NCI-H146 (cell line): ENCODE measurements around the gene ZNF574.
A peak's percentile ranks its signal among the peaks of the same experiment; 100 is the strongest.

Experiments used
- DNase-seq: peaks from one replicate; lab custom pipeline; 2025; lab: John Stamatoyannopoulos, UW

ZNF574 gene

DNA sequence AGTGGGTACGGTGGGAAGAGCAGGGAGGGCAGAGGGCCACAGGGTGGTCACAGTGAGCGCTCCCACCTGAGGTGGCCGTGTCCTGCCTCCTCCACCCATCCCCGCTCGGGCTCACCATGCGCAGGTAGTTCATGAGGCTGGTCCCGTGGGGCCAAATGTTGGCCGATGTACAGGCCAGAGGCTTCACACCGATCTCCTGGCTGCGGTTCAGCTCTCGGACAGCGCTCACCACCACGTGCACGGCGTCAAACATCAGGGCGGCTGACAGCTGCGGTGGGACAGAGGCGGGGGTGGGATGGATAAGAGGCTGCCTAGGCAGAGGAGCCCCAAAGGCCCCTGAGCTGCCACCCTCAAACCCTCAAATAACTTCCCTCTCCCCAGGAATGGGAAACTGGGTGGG is 21.8 kb upstream of the ZNF574 start:
- DNase-seq = no peak

DNA sequence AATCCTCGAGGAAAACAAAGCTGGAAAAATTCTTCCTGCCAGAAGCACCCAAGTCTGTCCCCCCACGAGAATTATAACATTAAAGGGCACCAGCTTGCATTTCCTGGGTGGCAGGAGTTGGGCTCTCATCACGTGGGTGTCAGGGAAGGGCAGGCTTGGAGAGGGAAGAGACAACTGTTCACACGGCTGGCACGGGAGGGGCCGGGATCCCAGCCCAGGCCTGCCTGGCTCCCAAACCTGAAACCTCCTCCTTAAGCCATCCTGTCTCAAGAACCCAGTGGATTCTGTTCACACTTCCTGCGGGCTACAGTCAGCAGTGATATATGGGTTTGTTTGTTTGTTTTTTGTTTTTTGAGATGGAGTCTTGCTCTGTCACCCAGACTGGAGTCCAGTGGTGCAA is 18.1 kb upstream of the ZNF574 start:
- DNase-seq = no peak

DNA sequence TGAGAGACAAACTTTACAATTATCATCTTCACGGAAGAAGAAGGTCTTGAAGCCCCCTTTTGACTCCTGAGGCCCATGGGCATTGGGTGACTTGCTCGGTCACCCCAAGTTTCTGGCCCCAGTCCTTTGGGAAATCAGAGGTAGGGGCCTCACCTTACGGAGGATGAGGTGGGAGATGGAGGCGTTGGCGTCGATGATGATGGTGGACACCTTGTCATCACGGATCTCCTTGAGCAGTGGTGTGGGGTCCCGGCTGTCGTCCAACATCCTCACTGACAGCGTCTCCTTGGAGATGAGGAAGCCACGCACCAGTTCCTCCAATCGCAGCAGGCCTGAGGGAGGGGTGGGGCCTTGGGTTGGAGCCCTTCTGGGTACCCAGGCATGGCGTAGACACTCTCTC is 16.8 kb upstream of the ZNF574 start:
- DNase-seq = no peak

DNA sequence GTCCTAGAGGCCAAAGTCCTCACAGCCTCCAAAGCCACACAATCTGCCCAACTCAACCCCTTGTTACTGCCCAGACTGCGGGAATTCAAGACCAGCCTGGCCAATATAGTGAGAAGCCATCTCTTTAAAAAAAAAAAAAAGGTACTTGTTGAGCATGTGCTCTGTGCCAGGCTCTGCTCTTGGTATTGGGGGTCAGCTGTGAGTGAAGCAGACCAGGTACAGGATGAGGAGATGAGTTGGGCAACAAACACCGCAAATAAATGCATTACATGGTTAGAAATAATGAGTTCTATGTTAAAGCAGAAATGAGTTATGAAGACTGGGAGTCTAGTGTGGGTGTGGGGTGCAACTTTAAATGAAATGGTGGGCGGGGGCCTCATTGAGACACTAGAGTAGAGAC is 15.8 kb upstream of the ZNF574 start:
- no peak for DNase-seq

DNA sequence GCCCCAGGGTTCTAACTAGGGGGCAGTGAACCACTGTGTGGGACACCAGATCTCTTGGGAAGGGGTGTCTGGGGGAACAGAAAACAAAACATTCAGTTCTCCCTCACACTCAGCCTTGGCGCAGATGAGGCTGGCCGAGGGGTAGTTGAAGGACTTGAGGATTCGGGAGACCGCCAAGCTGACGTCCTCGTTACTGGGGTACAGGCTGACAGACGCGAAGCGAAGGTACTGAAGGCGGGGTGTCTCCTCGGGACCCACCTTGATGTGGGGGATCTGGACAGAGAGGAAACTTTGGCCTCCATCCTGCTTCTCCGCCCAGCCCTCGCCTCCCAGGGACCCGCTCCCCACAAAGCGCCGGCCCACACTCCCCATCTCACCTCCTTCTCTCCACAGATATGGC is 13.6 kb upstream of the ZNF574 start:
- no peak for DNase-seq

DNA sequence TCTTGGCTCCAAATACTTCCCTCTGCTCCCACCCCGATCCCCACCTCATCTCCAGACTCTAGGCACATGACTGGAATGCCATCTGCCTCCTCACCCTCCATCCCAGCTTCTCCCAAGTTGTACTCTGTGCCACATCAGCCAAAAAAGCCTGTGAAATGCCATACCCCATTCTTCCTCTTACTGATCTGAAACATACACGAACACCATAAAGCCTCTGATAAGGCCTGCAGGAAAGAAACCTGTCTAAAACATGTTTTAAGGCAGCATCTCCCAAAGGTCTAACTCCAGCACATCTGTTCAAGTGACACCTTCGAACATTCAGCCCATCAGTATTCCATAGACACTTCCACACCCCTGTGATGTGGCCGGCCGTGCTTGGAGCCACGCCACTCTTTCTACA is 11.5 kb upstream of the ZNF574 start:
- DNase-seq = no peak

DNA sequence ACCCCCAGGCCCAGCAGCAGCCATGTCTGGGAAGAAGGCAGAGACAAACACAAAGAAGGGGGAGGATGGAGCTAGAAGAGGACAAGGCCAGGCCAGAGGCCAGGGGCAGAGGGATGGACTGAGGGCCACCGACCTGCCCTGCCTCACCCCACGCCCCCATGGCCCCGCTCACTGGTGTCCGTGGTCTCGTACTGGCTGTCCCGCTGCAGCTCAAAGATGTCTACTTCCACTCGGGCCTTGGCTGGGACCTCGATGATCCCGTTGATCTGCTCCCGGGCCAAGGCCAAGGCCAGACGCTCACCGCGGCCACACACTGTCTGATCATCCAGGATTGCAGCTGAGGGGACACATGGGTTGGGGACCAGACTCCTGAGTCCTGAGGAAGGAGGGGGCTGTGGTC is 10.9 kb upstream of the ZNF574 start:
- DNase-seq = no peak

DNA sequence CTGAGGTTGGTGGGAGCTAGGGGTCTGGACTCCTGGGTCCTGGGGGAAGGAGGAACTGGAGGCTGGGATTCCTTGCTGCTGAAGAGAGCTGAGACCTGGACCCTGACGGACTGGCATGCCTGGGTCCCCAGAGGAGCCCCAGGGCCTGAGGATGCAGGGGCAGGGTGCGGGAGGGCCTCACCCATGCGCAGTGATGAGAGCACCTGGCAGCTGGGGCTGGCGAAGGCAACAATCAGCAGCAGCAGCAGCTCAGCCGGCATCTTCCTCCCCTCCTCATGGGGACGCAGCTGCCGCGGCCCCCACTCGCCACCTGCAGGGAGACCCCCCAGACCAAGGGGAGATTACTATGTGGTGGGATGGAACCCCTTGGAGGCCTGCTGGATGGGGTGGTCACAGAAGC is 10.5 kb upstream of the ZNF574 start:
- DNase-seq = no peak

DNA sequence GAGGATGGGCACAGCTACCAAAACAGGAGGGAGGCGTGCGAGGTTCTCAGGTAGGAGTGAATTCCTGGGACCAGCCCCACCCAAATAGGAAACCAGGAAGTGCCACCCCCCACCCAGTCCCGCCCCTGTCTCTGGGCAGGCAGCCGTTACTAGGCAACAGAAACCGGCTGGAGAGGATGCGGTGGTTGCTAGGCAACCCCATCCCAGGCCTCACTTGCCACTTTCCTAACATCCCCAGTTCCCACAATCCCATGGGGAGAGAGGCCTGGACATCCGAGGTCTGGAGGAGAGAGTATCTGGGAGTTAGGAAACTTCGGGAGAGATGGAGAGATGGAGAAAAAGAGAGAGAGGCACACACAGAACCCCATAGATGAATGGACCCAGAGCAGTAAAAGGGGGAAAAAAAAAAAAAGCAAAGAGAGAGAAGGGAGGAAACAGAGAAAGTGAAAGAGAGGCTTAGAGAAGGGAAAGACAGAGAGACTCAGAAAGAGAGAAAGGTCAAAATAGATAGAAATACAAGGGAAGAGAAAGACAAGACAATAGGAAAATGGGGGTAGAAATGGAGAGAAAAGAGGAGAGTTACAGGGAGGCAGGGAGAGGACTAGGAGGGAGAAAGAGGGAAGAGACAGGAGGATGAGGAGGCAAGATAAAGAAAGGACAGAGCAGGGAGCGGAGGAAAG is 9.8 kb upstream of the ZNF574 start:
- DNase-seq = peak; percentile 53

DNA sequence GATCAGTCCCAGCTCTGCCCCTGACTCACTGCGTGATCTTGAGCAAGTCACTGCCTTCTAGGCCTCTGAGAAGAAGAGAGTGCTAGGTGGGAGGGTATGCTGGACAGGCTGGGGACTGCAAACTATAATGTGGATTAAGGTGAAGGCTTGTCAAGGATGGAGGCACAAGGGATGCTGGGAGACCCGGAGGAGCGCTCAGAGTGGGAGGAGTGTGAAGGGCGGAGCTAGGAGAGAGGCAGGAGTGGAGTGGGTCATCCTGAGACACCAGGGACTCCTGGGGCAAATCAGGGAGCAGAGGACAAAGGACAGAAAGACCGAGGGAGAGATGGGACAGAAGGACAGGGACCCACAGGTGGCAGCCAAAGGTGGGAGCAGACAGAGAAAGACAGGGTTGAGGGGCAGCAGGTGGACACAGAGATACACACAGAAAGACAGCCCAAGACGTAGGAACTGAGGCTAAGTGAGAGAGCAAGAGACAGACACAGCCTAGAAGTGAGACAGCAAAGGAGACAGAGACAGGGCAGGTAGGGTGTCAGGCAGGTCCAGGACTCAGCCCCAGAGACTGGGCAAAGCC is 8.6 kb upstream of the ZNF574 start:
- DNase-seq = no peak

DNA sequence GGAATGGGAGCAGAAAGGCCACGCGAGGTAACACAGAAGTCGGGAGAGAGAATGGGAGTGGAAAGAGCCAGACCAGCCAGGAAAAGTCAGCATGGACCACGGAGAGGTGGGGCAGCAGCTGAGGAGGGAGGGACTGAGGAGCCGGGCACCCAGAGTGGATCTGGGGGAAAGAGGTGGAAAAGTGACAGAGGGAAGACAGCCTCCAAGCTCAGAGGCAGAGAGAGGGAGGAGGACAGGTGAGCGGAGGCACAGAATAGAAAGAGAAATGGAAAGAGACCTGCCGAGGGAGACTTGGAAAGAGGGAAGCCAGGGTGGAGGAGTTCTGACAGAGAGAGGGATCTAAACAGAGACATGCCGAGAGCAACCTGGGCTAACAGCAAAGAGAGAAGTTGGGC is 7.6 kb upstream of the ZNF574 start:
- DNase-seq = no peak

DNA sequence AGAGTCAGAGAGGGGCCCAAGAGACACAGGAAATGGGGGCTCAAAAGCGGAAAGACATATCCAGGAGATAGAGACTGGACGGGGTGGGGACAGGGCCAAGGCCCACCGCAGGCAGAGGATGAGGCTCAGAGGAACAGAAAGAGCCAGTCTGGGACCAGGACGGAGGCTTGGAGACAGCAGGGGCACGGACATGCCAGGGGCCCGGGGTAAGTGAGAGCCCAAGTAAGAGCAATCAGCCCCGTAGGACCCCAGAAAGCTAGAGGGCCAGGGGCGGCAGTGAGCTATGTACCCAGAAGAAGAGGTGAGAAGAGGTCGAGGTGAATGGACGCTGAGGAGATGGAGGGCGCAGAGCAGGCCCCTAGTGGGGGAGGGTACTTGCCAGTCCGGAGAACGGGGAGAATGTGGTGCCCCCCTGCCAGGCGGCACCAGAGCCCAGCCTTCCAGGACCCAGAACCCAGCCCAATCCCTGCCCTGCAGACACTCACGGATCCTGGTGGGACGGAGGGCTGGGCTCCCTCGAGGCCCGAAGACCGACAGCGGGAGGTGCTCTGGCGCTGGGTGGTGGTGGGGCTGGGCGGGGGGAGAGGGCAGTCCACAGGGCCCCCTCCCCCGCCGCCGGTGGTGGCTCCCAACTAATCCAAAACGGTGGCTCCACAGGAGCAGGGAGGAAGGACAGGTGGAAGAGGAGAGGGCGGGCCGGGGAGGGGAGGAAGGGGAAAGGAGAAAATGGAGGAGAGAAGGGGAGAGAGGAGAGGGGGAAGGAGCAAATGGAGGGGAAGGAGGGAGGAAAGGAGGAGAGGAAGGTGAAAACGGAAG is 7.0 kb upstream of the ZNF574 start:
- peak; percentile 32 for DNase-seq

DNA sequence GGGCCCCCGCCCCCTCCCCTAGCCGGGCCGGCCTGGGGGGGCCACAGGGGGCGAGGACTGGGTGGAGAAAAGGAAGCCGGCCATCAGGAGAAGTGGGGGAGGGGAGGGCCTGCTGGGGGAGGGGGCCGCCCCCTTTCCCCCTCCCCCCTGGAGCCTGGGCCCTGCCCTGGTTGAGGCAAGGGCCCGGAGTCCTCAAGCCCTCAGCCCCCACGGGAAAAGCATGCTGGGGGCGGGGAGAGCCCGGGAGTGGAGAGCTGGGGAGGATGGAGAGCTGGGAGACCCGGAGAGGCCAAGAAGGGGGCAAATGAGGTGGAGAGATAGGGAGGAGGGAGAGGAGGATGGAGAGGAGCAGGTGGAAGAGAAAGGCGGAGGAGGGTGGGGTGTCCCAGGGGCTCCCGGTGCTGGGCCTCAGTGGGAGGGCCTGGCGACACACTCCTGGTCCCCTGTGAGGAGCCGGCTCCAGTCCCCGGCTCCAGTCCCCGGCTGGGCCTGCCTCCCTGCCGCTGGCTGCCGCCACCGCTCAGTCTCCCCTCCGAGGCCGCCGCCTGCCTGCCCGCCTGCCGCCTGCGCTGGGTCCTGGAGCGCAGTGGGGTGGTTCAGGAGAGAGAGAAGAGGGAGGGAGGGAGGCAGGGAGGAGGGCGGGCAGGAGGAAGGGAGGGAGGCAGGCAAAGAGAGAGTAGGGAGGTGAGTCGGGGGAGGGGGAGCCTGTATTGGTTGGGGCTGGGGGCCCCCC is 6.2 kb upstream of the ZNF574 start, which contains the start of gene GRIK5:
Gene GRIK5, minus strand, starts transcription at position 588 of the 733 bp plus-strand sequence. CDS start 4,436 bp downstream, outside the sequence.
- peak; percentile 70 for DNase-seq

DNA sequence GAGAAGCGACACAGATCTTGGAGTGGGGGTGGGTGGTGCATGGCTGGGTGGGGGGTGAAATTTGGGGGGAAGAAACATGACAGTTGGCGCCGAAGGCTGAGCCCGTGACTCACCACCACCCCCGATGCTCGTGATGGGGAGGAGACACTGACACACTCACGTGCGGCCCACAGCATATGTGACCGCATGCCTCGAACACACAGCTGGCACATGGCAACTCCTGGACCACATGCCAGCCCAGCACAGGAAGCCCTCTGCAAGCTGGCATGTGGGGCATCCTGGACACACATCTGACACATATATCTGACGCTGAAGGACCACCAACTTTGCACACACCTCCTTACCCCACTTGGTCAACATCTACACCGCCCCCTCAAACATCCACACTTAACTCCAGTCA is 4.7 kb upstream of the ZNF574 start:
- no peak for DNase-seq

DNA sequence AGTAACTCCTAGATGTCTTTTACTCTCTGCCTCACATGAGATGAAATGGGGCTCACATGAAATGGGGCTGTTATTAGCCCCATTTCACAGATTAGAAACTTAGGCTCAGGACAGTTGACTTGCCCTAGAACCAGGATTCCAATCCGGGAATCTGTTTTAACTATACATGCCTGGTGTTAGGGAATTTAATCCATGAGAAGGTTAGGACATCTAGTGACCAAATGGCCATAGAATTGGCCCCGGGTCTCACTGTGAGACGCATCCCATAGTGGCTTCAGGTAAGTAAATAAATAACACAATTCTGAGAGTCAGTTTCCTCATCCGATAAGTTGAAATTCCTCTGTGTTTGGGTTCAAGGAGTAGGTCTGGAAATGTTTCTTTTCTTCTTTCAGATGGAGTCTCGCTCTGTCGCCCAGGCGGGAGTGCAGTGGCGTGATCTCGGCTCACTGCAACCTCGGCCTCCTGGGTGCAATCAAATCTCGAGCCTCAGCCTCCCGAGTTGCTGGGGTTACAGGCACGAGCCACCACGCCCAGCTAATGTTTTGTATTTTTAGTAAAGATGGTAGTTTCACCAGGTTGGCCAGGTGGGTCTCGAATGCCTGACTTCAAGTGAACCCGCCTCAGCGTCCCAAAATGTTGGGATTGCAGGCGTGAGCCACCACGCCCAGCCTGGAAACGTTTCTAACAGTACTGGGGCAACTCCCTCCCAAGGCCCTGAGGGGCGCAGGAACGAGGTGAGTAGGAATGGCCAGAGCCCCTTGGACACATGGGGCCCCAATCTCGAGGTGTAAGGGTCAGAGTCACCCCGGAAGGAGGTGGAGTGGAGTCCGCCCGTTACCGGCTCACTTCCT is 1.2 kb upstream of the ZNF574 start:
- DNase-seq = peak; percentile 59

DNA sequence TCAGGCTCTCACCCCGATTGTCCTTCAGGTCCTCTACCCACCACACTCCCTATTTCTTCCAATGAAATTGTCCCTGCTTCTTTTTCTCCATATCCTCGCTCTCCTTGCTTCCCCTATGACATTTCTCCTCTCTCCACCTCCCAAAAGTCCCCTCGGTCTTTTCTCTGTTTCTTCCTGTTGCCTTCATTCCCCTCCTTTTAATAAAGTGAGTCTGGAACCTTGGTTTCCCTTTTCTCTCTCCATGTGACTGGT is 676 bp upstream of the ZNF574 start:
- DNase-seq = no peak

DNA sequence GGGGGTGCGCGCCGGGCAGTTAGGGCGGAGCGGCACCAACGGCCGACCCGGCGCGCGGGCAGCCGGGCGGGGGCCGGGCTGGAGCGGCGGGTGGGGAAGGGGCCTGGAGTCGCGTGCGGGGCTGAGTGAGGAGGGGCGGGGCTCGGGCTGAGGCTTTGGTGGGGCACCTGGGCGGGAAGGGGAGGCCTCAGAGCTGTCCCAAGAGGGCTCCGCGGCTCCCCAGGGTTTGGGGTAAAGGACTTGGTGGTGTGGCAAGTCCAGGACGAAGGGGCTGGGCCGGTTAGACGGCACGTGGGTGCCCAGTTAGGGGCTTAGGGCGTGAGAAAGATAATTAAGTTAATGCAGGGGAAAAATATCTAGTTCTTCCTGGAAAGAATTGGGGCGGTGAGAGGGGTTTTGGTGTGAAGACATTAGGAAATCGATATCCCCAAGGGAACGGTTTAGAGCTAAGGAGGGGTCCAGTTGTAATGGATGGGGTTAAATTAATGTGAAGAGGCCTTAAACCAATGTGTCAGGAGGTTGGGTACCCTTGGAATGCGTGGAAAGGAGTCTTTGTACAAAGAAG is 496 bp downstream of the ZNF574 start:
- DNase-seq = no peak

DNA sequence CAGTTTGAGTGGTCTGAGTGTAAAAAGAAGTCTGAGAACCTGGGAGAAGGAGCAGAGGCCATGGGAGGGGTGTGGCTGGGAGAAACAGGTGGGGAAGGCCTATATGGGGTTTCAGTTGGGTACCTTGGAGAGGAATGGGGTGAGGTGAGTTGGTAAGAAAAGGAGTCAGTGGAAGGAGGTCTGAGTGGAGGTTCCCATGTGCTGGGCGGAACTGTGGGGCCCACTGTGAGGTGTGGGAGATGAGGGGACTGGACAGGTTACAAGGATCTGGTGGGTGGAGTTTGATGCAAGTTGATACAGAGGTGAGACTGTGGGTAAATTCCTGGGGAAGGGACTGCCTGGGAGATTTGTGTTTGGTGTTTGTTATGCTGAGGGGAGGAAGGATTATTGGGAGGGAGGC is 2.1 kb downstream of the ZNF574 start:
- DNase-seq = no peak

DNA sequence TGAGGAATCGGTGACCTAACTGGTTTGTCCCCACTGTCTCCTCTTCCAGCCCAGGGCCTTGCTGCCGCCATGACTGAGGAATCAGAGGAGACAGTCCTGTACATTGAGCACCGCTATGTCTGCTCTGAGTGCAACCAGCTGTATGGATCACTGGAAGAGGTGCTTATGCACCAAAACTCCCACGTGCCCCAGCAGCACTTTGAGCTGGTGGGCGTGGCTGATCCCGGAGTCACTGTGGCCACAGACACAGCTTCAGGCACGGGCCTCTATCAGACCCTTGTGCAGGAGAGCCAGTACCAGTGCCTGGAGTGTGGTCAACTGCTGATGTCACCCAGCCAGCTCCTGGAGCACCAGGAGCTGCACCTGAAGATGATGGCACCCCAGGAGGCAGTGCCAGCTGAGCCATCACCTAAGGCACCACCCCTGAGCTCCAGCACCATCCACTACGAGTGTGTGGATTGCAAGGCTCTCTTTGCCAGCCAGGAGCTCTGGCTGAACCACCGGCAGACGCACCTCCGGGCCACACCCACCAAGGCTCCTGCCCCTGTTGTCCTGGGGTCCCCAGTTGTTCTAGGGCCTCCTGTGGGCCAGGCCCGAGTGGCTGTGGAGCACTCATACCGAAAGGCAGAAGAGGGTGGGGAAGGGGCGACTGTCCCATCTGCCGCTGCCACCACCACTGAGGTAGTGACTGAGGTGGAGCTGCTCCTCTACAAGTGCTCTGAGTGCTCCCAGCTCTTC is 2.7 kb downstream of the ZNF574 start:
- DNase-seq = no peak

DNA sequence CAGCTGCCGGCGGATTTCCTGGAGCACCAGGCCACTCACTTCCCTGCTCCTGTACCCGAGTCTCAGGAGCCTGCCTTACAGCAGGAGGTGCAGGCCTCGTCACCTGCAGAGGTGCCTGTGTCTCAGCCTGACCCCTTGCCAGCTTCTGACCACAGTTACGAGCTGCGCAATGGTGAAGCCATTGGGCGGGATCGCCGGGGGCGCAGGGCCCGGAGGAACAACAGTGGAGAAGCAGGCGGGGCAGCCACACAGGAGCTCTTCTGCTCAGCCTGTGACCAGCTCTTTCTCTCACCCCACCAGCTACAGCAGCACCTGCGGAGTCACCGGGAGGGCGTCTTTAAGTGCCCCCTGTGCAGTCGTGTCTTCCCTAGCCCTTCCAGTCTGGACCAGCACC is 3.3 kb downstream of the ZNF574 start:
- no peak for DNase-seq
